HG03469 (cell line): ENCODE measurements around the gene FAM83G.

Source experiments
- ATAC-seq: cut with Tn5 transposase; IDR thresholded peaks from one replicate; pipeline ENCODE4 v1.9.1; 2021; ENCODE audit warnings: mild to moderate bottlenecking, moderate library complexity, moderate number of reproducible peaks; ENCODE audit not compliant: unreplicated experiment

Gene FAM83G

GRCh38 chr17:19012171-19013080 is 7.9 kb upstream of the FAM83G start:
- ATAC-seq = no peak

DNA sequence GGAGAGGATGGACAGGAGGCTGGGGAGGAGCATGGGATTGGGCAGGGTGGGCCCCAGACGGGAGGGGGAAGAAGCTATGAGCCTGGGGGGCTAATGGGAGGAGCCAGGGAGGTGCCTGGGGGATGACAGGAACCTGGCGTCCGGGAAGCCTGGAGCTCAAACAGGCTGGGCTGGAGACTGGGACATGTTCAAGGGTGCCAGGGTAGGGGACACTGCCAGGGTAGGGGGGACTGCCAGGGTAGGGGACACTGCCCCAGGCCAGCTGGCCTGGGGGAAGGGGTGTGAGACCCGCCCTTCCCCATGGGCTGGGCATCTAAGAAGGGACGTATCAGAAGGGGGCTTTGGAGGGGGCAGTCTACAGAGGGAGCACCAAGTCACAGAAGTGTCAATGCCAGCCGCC is 7.0 kb upstream of the FAM83G start:
- no peak for ATAC-seq

GRCh38 chr17:19010729-19011505 is 6.4 kb upstream of the FAM83G start:
- ATAC-seq = no peak

- no peak for ATAC-seq
These were observed 5.4 kb upstream of the FAM83G start for GRCh38 chr17:19009970-19010369.

GRCh38 chr17:19006698-19007097 is 2.1 kb upstream of the FAM83G start:
- no peak for ATAC-seq

GRCh38 chr17:19005789-19006430 is 1.3 kb upstream of the FAM83G start:
- no peak for ATAC-seq

GRCh38 chr17:19005137-19005773 is 691 bp upstream of the FAM83G start:
- ATAC-seq = no peak

DNA sequence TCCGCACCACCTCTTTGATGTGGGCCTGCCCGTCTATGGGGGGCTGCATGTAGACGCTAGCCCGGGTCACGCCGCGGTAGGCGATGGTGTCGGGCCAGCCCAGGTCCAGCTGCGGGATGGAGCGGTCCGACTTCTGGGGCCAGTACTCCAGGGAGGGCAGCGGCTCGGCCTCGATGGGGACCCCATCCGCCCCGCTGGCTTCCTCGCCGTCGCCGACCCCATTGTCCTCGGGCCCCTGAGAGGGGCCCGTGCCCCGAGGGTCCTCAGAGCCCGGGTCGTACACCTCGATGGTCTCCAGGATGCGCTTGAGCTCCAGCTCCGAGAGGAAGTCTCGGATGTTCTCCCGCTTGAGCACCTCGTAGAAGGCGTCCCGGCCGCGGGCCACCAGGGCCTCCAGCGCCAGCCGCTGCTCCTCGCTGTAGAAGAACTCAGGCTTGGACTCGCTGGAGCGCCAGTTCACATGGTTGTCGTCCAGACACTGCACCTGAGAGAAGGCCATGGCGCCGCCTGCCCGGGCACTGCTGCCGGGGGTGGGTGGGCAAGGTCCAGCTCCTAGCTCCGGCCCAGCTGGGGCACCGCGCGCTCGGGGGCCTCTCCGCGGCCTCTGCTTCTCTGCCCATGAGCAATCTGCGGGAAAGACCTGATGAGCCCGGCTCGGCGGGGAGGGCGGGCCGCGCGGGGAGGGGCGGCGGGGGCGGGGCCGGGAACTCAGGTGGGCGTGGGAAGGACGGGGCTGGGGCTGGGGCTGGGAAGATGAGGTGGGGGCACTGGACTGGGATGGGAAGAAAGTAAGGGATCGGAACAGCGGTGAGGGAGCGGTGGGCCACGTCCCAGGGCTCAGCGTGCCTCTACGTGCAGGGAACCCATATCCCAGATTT is 782 bp downstream of the FAM83G start:
- no peak for ATAC-seq

DNA sequence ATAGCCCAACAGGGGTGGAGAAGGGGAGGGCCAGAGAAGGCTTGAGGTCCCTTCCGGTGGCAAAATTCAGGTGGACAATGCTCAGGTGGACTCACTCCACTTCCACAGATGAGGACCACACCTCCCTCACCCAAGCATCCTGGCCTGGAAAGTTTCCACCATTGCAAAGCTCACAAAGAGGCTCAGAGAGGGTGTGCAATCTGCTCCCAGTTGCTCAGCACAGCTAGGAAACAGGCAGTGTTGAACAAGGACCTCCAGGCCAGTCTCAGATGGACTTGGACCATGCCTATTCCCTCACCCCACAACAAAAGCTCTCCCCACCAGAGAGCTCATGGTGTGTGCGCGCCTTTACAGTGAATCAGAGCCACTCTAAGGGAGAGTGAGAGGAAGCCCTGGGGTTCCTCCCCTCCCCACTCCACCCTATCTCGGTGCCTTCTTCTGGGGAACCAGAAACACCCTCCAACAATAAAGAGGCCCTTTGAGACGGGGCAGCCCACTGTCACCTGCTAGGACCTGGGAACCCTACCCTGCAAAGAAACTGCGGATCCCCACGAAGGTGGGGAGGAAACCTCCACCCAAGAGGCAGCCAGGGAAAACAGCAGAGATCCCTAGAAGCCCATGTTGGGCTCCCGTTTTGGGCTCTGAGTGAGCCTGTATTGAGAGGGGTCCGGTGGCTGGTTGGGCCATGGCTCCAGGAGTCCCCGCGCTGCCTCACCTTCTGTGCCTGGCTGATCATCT is 1.6 kb downstream of the FAM83G start:
- no peak for ATAC-seq

DNA sequence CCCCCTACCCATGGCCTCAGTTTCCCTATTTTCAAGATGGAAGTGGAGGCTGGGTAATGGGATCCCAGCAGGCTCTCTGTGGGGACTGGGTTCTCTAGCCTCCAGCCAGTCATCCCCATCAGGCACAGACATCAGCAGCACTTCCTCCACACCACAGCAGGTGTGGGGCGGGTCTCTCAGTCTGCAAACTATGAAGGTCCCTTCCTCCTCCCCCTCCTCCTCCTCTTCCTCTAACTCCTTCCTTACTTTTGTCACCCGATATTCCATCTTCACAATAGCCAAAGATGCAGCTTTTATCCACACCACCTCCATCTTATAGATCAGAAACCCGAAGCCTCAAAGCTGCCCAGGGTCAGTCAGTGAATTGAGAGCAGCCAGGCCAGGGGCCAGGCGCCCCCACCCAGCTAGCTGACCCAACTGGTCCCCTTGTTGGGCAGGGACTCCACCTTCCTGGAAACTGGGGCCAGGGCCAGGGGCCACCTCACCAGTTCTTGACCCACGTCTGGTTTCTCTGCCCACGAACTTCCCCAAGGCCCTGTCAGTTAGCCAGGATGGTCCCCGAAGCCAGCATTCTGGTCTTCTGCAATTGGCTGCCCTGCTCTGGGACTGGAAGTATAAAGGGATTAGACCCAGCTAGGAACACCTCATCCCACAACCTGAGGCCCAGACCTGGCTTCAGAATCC is 2.5 kb downstream of the FAM83G start:
- no peak for ATAC-seq

DNA sequence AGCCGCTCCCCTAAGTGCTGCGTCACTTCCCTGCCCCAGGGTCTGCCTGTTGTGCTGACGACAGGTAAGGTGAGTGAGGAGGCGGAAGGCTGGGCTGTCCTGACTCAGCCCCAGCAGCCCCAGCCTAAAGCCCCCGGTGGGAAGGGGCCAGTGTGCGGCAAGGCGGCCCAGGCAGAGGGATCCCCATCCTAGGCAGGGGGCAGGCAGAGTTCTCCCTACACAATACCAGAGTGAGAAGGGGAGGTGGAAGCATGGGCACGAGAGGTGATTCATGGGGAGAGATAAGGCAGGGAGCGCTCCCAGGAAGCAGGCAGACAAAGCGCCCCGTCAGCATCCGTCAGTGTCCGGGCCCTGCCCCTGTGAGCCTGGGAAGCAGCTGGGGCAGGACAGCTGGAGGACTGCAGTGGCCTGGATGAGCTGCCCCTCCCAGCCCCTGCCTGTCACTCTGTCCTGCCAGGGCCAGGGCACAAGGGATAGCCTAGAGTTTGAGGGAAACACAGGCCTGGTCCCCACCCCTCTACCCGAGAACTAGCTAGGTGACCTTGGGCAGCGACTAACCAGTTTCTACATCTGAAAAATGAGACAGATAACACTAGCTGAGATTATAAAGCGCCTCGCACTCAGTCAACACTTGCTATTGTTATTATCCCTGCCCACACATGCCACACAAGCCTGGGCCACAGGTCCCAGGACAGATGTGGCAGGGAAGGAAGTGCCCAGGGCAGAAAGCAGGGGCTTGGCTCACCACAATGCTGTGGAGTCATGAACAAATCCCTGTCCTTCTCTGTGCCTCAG is 3.8 kb downstream of the FAM83G start:
- ATAC-seq = no peak

- no peak for ATAC-seq
These were observed 4.7 kb downstream of the FAM83G start for GRCh38 chr17:18999911-19000310.

GRCh38 chr17:18999394-18999793 is 5.2 kb downstream of the FAM83G start:
- no peak for ATAC-seq

GRCh38 chr17:18997650-18998196 is 6.8 kb downstream of the FAM83G start:
- ATAC-seq = no peak

- ATAC-seq = no peak
These were observed 8.1 kb downstream of the FAM83G start for GRCh38 chr17:18996458-18996857.

GRCh38 chr17:18995220-18995619 is 9.3 kb downstream of the FAM83G start:
- ATAC-seq = no peak

DNA sequence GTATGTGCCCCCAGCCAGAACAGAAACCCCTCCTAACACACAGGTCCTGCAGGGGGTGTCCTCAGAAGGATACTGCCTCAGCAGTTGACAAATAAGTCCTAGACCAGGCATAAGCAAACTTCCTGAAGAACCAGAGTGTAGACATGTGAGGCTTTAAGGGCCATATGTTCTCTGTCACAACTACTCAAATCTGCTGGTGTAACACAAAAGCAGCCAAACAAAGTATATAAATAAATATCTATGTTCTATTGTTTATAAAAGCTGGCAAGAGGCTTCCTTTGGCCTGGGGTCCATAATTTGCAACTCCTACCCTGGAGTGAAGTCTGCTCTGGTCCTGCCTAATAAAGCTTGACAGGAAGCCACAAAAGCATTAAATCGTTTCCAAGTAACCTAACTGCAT is 9.9 kb downstream of the FAM83G start:
- no peak for ATAC-seq
